A549 (cell line): ENCODE data around the gene CACTIN. TPM values are rescaled to one million over a fixed set of nuclear protein-coding genes. Genes with fewer than 3 reads are reported as not detected.

Experiments
- ATAC-seq, 2 experiments: fragments of 200-7000 bp in 1 of 2; fragments of >200 bp in 1 of 2; cut with Nextera tagmentation in 1 of 2; cut with Tn5 transposase in 1 of 2; 3 replicates each; pipeline versions ENCODE4 v1.8.0 to v1.9.1; 2018 to 2020; ENCODE audit warnings: mild to moderate bottlenecking in 1 of 2, moderate library complexity in 1 of 2
- CTCF ChIA-PET: fragments of 300-600 bp; sonication (Branson Sonifier 250); formaldehyde crosslinking; extraction: SDS; loops from one replicate; lab custom pipeline; 2021; ENCODE audit warnings: antibody characterized with exemption, inconsistent platforms; lab: Yijun Ruan, JAX
- POLR2A ChIA-PET: fragments of 350-600 bp; formaldehyde crosslinking; extraction: SDS; loops from one replicate; lab custom pipeline; 2021; ENCODE audit warnings: antibody characterized with exemption, inconsistent platforms; lab: Yijun Ruan, JAX
- DNase-seq, 2 experiments: peaks; one replicate each; pipeline versions ENCODE4 v3.0.0 to v3.0.0-alpha.2; 2011 to 2016; ENCODE audit warnings: low read depth in 1 of 2, low spot score in 1 of 2
- FAIRE-seq: peaks from 2 replicates; lab custom pipeline; 2011; peaks lifted over from hg19 to GRCh38; lab: Jason Lieb, UNC
- H3K27ac ChIP-seq, 2 experiments: fragments of >200 bp; sonication (Bioruptor Twin); formaldehyde crosslinking; 3 replicates each; pipeline ENCODE4 v1.5.1; 2016 to 2017
- H3K4me1 ChIP-seq: fragments of >200 bp; sonication (Bioruptor Twin); formaldehyde crosslinking; 3 replicates; pipeline ENCODE4 v1.6.1; 2016
- H3K4me2 ChIP-seq: fragments of >200 bp; sonication (Bioruptor Twin); formaldehyde crosslinking; 3 replicates; pipeline ENCODE4 v1.6.1; 2016
- H3K4me3 ChIP-seq: fragments of >200 bp; sonication (Bioruptor Twin); formaldehyde crosslinking; 3 replicates; pipeline ENCODE4 v1.5.1; 2016
- H3K9me3 ChIP-seq: fragments of >200 bp; sonication (Bioruptor Twin); formaldehyde crosslinking; 3 replicates; pipeline ENCODE4 v1.6.1; 2016
- BCL3 ChIP-seq: fragments of >200 bp; sonication (Bioruptor Twin); formaldehyde crosslinking; IDR thresholded peaks from 3 replicates; pipeline ENCODE4 v1.6.1; 2016
- BHLHE40 ChIP-seq: IDR thresholded peaks from 2 replicates; pipeline ENCODE4 v1.6.1; 2012; ENCODE audit warnings: low read depth, low read length, inconsistent platforms
- CBX8 ChIP-seq: fragments of 200-600 bp; sonication (generic); IDR thresholded peaks from 2 replicates; pipeline ENCODE4 v1.6.1; 2016
- CEBPB ChIP-seq, 2 experiments: fragments of >200 bp in 1 of 2; sonication (Bioruptor Twin) in 1 of 2; formaldehyde crosslinking in 1 of 2; IDR thresholded peaks; 2 replicates each; pipeline ENCODE4 v1.6.1; 2012 to 2016
- CHD2 ChIP-seq: fragments of 150-350 bp; IDR thresholded peaks from 2 replicates; pipeline ENCODE4 v1.6.1; 2014; ENCODE audit warnings: low read length; ENCODE audit not compliant: partially characterized antibody
- EHF ChIP-seq: fragments of 250-450 bp; sonication (Bioruptor Pico); IDR thresholded peaks from 2 replicates; pipeline ENCODE4 v1.5.0; 2020; ENCODE audit warnings: mild to moderate bottlenecking
- EHMT2 ChIP-seq: fragments of 200-600 bp; sonication (generic); IDR thresholded peaks from 2 replicates; pipeline ENCODE4 v1.6.1; 2016; ENCODE audit warnings: antibody characterized with exemption, low read depth, mild to moderate bottlenecking, moderate library complexity
- ESRRA ChIP-seq: fragments of 150-350 bp; IDR thresholded peaks from 2 replicates; pipeline ENCODE4 v1.6.1; 2014; ENCODE audit warnings: mild to moderate bottlenecking, low read length, borderline replicate concordance
- FOXS1 ChIP-seq: fragments of 250-450 bp; sonication (Bioruptor Pico); IDR thresholded peaks from 2 replicates; pipeline ENCODE4 v1.5.0; 2020; ENCODE audit warnings: mild to moderate bottlenecking, moderate library complexity
- GATA3 ChIP-seq: IDR thresholded peaks from 2 replicates; pipeline ENCODE4 v1.6.1; 2012; ENCODE audit warnings: borderline replicate concordance
- HEYL ChIP-seq: fragments of 250-450 bp; sonication (Bioruptor Pico); IDR thresholded peaks from 2 replicates; pipeline ENCODE4 v1.8.0; 2021; ENCODE audit warnings: mild to moderate bottlenecking, moderate library complexity
- HOXB13 ChIP-seq: fragments of 250-450 bp; sonication (Bioruptor Pico); IDR thresholded peaks from 2 replicates; pipeline ENCODE4 v1.5.0; 2020; ENCODE audit warnings: low read depth, mild to moderate bottlenecking, moderate library complexity
- HOXB5 ChIP-seq: fragments of 250-450 bp; sonication (Bioruptor Pico); IDR thresholded peaks from 2 replicates; pipeline ENCODE4 v1.5.0; 2020; ENCODE audit warnings: mild to moderate bottlenecking, moderate library complexity
- JUNB ChIP-seq: fragments of >200 bp; sonication (Bioruptor Twin); formaldehyde crosslinking; IDR thresholded peaks from 2 replicates; pipeline ENCODE4 v1.6.1; 2016
- KDM5A ChIP-seq: fragments of 200-600 bp; sonication (generic); IDR thresholded peaks from 2 replicates; pipeline ENCODE4 v1.6.1; 2016; ENCODE audit warnings: antibody characterized with exemption, mild to moderate bottlenecking
- MAFK ChIP-seq: fragments of 450-650 bp; IDR thresholded peaks from 2 replicates; pipeline ENCODE4 v1.6.1; 2014; ENCODE audit not compliant: partially characterized antibody
- MAX ChIP-seq: IDR thresholded peaks from 2 replicates; pipeline ENCODE4 v1.6.1; 2012
- MYC ChIP-seq: IDR thresholded peaks from 2 replicates; pipeline ENCODE4 v1.6.1; 2012; ENCODE audit warnings: mild to moderate bottlenecking, inconsistent platforms, low read length, improper control_type of control experiment, borderline replicate concordance
- NFE2L2 ChIP-seq: fragments of 150-350 bp; conservative IDR thresholded peaks from 2 replicates; pipeline ENCODE4 v1.6.1; 2014; ENCODE audit warnings: low read length
- NR3C1 ChIP-seq: fragments of >200 bp; sonication (Bioruptor Twin); formaldehyde crosslinking; IDR thresholded peaks from 3 replicates; pipeline ENCODE4 v1.6.1; 2017
- RCOR1 ChIP-seq: fragments of 150-350 bp; IDR thresholded peaks from 2 replicates; pipeline ENCODE4 v1.6.1; 2014; ENCODE audit warnings: antibody characterized with exemption, low read length, low read depth
- RFX5 ChIP-seq: fragments of 450-650 bp; IDR thresholded peaks from 2 replicates; pipeline ENCODE4 v1.7.1; 2014; ENCODE audit warnings: antibody characterized with exemption, mild to moderate bottlenecking, moderate library complexity
- TP53 ChIP-seq: fragments of 250-450 bp; sonication (Bioruptor Pico); IDR thresholded peaks from 2 replicates; pipeline ENCODE4 v1.5.0; 2021; ENCODE audit warnings: mild to moderate bottlenecking, moderate library complexity
- USF2 ChIP-seq: fragments of 450-650 bp; IDR thresholded peaks from 2 replicates; pipeline ENCODE4 v1.6.1; 2014; ENCODE audit warnings: antibody characterized with exemption
- ZC3H11A ChIP-seq: fragments of 450-650 bp; IDR thresholded peaks from 2 replicates; pipeline ENCODE4 v1.6.1; 2014; ENCODE audit warnings: antibody characterized with exemption, mild to moderate bottlenecking
- WGBS: methylation state at CpG from one replicate; pipeline ENCODE4 v1.1.6; 2017; ENCODE audit errors: missing lambda C conversion rate; 5-methylcytosine and 5-hydroxymethylcytosine counted together
- polyA plus RNA-seq, 4 experiments: library from polyadenylated mRNA; depleted of rRNA in 3 of 4; stranded (reverse); fragments of >200 nt; fragmentation: RNase III in 1 of 4; extraction: RNeasy Plus Mini Kit Qiagen cat#74134 plus additional on column Dnase treatment in 1 of 4; gene quantifications; 2 replicates in 3 of 4; 3 replicates in 1 of 4; pipeline ENCODE4 v1.2.3, GENCODE V29; 2011 to 2017
- TF ChIP-seq, protein P1 (sequence below): IDR thresholded peaks from 2 replicates; pipeline ENCODE4 v1.6.1; 2012; ENCODE audit warnings: low read depth, borderline replicate concordance
- TF ChIP-seq, protein P2 (sequence below): IDR thresholded peaks from 2 replicates; pipeline ENCODE4 v1.6.1; 2012
- TF ChIP-seq, protein P3 (sequence below): fragments of >200 bp; sonication (Bioruptor Twin); formaldehyde crosslinking; IDR thresholded peaks from 2 replicates; pipeline ENCODE4 v1.6.1; 2016
- TF ChIP-seq, protein P4 (sequence below): fragments of 250-450 bp; sonication (Bioruptor Pico); IDR thresholded peaks from 2 replicates; pipeline ENCODE4 v1.5.0; 2021; ENCODE audit warnings: mild to moderate bottlenecking, moderate library complexity, borderline replicate concordance

The CACTIN gene
- polyA plus RNA-seq, 2 of the 4 experiments (the other 2 are of a cell fraction) = 8.3 to 14.9 TPM

DNA sequence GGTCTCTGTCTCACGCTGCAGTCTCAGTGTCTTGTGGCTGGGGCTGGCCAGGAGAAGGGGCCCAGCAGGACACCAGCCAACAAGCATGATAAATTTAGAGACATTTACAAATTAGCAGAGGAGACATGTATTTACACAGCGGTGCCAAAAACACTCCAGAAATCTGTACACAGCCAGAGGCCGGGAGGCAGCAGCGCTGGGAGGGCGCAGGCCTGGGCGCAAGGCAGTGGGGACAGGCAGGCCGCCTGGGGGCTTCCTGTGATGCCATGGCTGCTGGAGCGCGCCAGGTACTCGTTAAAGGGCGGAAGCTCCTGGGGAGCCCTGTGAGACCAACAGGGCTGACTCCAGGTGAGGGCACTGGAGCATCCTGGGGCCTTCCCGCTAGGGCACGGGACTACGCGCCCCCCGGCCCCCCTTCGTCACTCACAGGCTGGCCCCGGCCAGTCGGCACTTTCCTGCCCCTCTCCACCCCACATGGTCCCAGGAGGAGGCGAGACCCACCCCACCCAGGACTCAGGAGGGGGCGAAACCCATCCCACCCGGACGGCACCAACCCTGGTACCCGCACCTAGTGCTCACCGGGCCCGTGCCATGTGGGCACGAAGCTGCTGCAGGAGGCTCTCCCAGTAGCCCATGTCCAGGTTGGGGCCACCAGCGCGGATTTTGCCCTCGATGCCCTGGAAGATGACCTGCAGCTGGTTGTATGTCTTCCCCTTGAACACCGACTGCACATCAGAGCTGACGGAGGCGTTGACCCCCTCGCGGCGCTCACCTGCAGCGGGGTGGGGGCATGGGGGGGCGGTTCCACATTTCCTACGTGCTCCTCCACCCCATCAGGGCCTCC lies 12.6 kb downstream of the CACTIN start:
- no peaks in the 10 kb centered on the region for H3K4me1 ChIP-seq
- H3K27ac ChIP-seq = no peak overlapping the region
- DNase-seq (no peak), FAIRE-seq (no peak), ATAC-seq (no peak)
- POLR2A ChIA-PET = no interaction called here
- no peaks in the 10 kb centered on the region for H3K9me3 ChIP-seq
- H3K4me3 ChIP-seq = no peak overlapping the region
- TF ChIP-seq FOXS1 (CRISPR knock-in tag) = no peak
- TF ChIP-seq KDM5A = no peak
- no peak for TF ChIP-seq CBX8
- no peak for TF ChIP-seq CHD2
- TF ChIP-seq ZC3H11A = no peak
- no peak for TF ChIP-seq BHLHE40
- no peak for TF ChIP-seq RCOR1
- no peak for TF ChIP-seq EHF (CRISPR knock-in tag)
- no peak for TF ChIP-seq MYC
- TF ChIP-seq USF2 = no peak
- TF ChIP-seq HOXB13 (CRISPR knock-in tag) = no peak
- TF ChIP-seq BCL3 = no peak
- TF ChIP-seq HOXB5 (CRISPR knock-in tag) = no peak
- TF ChIP-seq MAFK = no peak
- TF ChIP-seq, protein P1, sequence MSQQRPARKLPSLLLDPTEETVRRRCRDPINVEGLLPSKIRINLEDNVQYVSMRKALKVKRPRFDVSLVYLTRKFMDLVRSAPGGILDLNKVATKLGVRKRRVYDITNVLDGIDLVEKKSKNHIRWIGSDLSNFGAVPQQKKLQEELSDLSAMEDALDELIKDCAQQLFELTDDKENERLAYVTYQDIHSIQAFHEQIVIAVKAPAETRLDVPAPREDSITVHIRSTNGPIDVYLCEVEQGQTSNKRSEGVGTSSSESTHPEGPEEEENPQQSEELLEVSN = no peak
- TF ChIP-seq GATA3 = no peak
- TF ChIP-seq, protein P2, sequence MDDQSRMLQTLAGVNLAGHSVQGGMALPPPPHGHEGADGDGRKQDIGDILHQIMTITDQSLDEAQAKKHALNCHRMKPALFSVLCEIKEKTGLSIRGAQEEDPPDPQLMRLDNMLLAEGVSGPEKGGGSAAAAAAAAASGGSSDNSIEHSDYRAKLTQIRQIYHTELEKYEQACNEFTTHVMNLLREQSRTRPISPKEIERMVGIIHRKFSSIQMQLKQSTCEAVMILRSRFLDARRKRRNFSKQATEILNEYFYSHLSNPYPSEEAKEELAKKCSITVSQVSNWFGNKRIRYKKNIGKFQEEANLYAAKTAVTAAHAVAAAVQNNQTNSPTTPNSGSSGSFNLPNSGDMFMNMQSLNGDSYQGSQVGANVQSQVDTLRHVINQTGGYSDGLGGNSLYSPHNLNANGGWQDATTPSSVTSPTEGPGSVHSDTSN = no peak
- TF ChIP-seq MAX = no peak
- no peak for TF ChIP-seq EHMT2
- no peak for TF ChIP-seq HEYL (CRISPR knock-in tag)
- WGBS = 93% methylated on average over 28 of the region's 39 CpGs
- CTCF ChIA-PET = interaction anchor here (0.6 to 1.3 kb wide), 2 partner anchors 13 to 309 kb away, joined by 3 read pairs; no protein-coding TSS in a partner anchor
- no peak overlapping the region for H3K4me2 ChIP-seq

- ChIA-PET CTCF (interaction anchor here (1.3 kb wide), 1 partner anchor 308 kb away, joined by 3 read pairs; no protein-coding TSS in a partner anchor), POLR2A (no interaction called here)
- Histone ChIP-seq H3K27ac (no peak overlapping the region), H3K4me3 (no peak overlapping the region), H3K4me1 (no peaks in the 10 kb centered on the region), H3K4me2 (no peak overlapping the region), H3K9me3 (no peaks in the 10 kb centered on the region)
- DNase-seq (no peak), FAIRE-seq (no peak), ATAC-seq (no peak)
- 94% methylated on average over 36 of the region's 79 CpGs for WGBS
- TF ChIP-seq ESRRA (no peak), CEBPB (IDR thresholded peaks at IDR 0.05) (no peak), MYC (no peak), KDM5A (no peak), HOXB5 (CRISPR knock-in tag) (no peak), BCL3 (no peak), NFE2L2 (no peak), NR3C1 (no peak), RCOR1 (no peak), RFX5 (no peak), JUNB (no peak), TP53 (no peak), MAX (no peak)
- TF ChIP-seq, protein P3, sequence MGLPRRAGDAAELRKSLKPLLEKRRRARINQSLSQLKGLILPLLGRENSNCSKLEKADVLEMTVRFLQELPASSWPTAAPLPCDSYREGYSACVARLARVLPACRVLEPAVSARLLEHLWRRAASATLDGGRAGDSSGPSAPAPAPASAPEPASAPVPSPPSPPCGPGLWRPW = no peak
- TF ChIP-seq, protein P4, sequence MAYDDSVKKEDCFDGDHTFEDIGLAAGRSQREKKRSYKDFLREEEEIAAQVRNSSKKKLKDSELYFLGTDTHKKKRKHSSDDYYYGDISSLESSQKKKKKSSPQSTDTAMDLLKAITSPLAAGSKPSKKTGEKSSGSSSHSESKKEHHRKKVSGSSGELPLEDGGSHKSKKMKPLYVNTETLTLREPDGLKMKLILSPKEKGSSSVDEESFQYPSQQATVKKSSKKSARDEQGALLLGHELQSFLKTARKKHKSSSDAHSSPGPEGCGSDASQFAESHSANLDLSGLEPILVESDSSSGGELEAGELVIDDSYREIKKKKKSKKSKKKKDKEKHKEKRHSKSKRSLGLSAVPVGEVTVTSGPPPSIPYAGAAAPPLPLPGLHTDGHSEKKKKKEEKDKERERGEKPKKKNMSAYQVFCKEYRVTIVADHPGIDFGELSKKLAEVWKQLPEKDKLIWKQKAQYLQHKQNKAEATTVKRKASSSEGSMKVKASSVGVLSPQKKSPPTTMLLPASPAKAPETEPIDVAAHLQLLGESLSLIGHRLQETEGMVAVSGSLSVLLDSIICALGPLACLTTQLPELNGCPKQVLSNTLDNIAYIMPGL = no peak
Measured at GRCh38 chr19:3612901-3613741, 13.5 kb downstream of the CACTIN start.
